A673 (cell line): ENCODE data around the gene PRR7. TPM values are rescaled to one million over a fixed set of nuclear protein-coding genes. Genes with fewer than 3 reads are reported as not detected.

ENCODE experiments used
- BruUV-seq: library from RNA; stranded (reverse); fragments of 400-500 nt; replicated peaks from 2 replicates; lab custom pipeline; 2021; lab: Mats Ljungman, UMichigan
- CTCF ChIA-PET: fragments of 300-600 bp; sonication (Branson Sonifier 250); formaldehyde crosslinking; loops from one replicate; lab custom pipeline; 2022; ENCODE audit warnings: antibody characterized with exemption; lab: Charles Lee
- POLR2A ChIA-PET: fragments of 300-600 bp; sonication (Branson Sonifier 250); formaldehyde crosslinking; loops from one replicate; lab custom pipeline; 2022; ENCODE audit warnings: antibody characterized with exemption; ENCODE audit not compliant: low non-redundant PET; lab: Charles Lee
- DNase-seq: peaks from one replicate; pipeline ENCODE4 v3.0.0-alpha.2; 2015; ENCODE audit warnings: low spot score
- H3K27ac ChIP-seq: fragments of 200-600 bp; sonication (generic); 2 replicates; pipeline ENCODE4 v1.5.1; 2016; ENCODE audit warnings: mixed run types, low read depth, mild to moderate bottlenecking, mixed read lengths, antibody characterized with exemption, low read length; ENCODE audit not compliant: poor library complexity, severe bottlenecking
- H3K27me3 ChIP-seq: fragments of 200-600 bp; sonication (generic); replicated peaks from 2 replicates; pipeline ENCODE4 v1.6.1; 2017; ENCODE audit warnings: mixed run types, low read depth, mild to moderate bottlenecking, mixed read lengths, antibody characterized with exemption, low read length; ENCODE audit not compliant: insufficient read depth, poor library complexity
- H3K36me3 ChIP-seq: fragments of 200-600 bp; sonication (generic); 2 replicates; pipeline ENCODE4 v1.6.1; 2016; ENCODE audit warnings: mixed run types, mild to moderate bottlenecking, mixed read lengths, antibody characterized with exemption, low read length; ENCODE audit not compliant: insufficient read depth, poor library complexity, severe bottlenecking
- H3K4me1 ChIP-seq: fragments of 200-600 bp; sonication (generic); 2 replicates; pipeline ENCODE4 v1.6.1; 2017; ENCODE audit warnings: mixed run types, mild to moderate bottlenecking, mixed read lengths, antibody characterized with exemption, low read length; ENCODE audit not compliant: insufficient read depth, poor library complexity, severe bottlenecking
- H3K4me3 ChIP-seq: fragments of 200-600 bp; sonication (generic); 2 replicates; pipeline ENCODE4 v1.5.1; 2016; ENCODE audit warnings: low read depth, mixed run types, mild to moderate bottlenecking, mixed read lengths, low read length; ENCODE audit not compliant: poor library complexity, severe bottlenecking
- H3K9me3 ChIP-seq: fragments of 200-600 bp; sonication (generic); 2 replicates; pipeline ENCODE4 v1.6.1; 2016; ENCODE audit warnings: mixed run types, low read depth, mild to moderate bottlenecking, mixed read lengths, antibody characterized with exemption, low read length; ENCODE audit not compliant: poor library complexity, severe bottlenecking
- EZH2 ChIP-seq: fragments of 200-600 bp; sonication (generic); IDR thresholded peaks from 2 replicates; pipeline ENCODE4 v1.6.1; 2017; ENCODE audit warnings: borderline replicate concordance, low read depth, mild to moderate bottlenecking, mixed read lengths, antibody characterized with exemption, low read length; ENCODE audit not compliant: poor library complexity, severe bottlenecking
- intact Hi-C: fragments of 100-400 bp; cut with micrococcal nuclease; formaldehyde crosslinking; loops from one replicate; pipeline ENCODE4 v1.10.0; 2022; ENCODE audit not compliant: unreplicated experiment
- total RNA-seq: library from RNA; stranded (reverse); gene quantifications from 2 replicates; pipeline ENCODE4 v1.2.3, GENCODE V29; 2021
- TF ChIP-seq, protein P1 (sequence below): fragments of 300-800, 200-600 bp; sonication (generic); conservative IDR thresholded peaks from 2 replicates; pipeline ENCODE4 v1.5.1; 2017; ENCODE audit warnings: low read depth, mild to moderate bottlenecking, antibody characterized with exemption, low read length, moderate library complexity, mixed read lengths

Gene PRR7
- total RNA-seq, 1 experiment from 2014 or later = 3.0 TPM

DNA sequence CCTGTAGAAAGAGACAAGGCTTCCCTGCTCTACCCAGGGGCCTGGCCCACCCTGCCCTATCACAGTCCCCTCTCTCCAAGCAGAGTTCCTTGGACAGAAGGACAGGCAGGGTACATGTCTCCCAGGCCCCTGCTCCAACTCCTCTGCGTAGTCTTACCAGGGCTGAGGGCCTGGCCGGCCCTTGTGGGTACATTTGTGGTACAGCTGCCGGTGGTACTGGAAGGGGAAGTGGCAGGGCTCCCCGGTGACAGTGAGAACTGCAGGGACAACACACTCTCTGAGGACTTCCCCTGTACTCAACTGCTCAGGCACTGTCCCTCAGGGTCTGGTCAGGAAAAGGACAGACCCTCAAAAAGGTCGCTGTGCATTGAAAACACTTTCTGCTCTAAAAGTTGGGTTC, 40.8 kb upstream of the PRR7 start:
- intact Hi-C loops = no loop called here
- no peaks in the 10 kb centered on the region for H3K36me3 ChIP-seq
- no peak for DNase-seq
- no TSS peak for BruUV-seq
- ChIA-PET CTCF (no interaction called here), POLR2A (no interaction called here)
- no peak overlapping the region for H3K4me3 ChIP-seq
- no peak overlapping the region for H3K27ac ChIP-seq
- TF ChIP-seq, protein P1, sequence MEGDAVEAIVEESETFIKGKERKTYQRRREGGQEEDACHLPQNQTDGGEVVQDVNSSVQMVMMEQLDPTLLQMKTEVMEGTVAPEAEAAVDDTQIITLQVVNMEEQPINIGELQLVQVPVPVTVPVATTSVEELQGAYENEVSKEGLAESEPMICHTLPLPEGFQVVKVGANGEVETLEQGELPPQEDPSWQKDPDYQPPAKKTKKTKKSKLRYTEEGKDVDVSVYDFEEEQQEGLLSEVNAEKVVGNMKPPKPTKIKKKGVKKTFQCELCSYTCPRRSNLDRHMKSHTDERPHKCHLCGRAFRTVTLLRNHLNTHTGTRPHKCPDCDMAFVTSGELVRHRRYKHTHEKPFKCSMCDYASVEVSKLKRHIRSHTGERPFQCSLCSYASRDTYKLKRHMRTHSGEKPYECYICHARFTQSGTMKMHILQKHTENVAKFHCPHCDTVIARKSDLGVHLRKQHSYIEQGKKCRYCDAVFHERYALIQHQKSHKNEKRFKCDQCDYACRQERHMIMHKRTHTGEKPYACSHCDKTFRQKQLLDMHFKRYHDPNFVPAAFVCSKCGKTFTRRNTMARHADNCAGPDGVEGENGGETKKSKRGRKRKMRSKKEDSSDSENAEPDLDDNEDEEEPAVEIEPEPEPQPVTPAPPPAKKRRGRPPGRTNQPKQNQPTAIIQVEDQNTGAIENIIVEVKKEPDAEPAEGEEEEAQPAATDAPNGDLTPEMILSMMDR = no peak
- H3K9me3 ChIP-seq = no peaks in the 10 kb centered on the region
- H3K27me3 ChIP-seq = peaks cover 32% of the 10 kb centered on the region
- peaks cover 18% of the 10 kb centered on the region for H3K4me1 ChIP-seq

DNA sequence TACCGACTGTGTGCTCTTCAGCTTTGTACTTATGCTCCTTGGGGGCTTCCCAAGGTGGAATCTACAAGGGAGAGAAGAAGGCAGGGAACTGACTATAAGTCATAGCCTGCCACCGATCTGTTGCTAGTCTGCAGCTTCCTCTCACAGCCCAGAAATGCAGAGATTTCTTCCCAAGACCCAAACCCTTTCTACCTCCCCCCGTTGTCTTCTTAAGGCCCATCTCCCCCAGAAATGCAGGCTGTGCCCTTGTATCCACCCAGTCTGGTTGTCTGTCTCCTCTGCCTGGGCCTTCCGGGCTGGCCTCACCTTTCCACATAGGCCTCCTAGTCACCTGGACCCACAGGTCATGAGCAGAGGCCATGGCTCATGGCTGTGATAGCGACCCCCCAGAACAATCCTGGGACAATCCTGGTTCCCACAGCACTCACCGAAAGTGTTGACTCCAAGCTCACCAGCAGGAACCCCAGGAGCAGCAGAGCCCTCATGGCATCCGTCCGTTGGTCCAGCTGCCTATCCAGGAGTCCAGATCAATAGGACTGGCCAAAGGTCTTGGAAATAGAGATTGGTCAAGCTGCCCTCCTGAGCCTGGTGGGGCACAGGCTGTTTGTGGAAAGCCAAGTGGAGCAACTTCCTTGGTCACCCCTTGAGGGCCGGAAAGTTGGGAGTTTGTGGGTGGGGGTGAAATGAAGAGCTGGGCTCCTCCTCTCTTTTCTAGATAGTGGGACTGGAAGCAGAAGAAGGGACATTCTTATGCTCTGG, 37.4 kb upstream of the PRR7 start, which contains the start of gene F12:
TSS of gene F12 (minus strand) at position 522 of the 759 bp plus-strand sequence. CDS start at position 485, 37 bp downstream.
- ChIA-PET CTCF (interaction anchor here (0.5 kb wide), 1 partner anchor 30 kb away, joined by 5 read pairs; no protein-coding TSS in a partner anchor), POLR2A (no interaction called here)
- peaks cover 3% of the 10 kb centered on the region for H3K4me1 ChIP-seq
- BruUV-seq = no TSS peak
- no peak for DNase-seq
- no peaks in the 10 kb centered on the region for H3K27me3 ChIP-seq
- H3K4me3 ChIP-seq = no peak within 1 kb of the TSS
- H3K36me3 ChIP-seq = no peaks in the 10 kb centered on the region
- TF ChIP-seq, protein P1 = no peak
- no peak for TF ChIP-seq EZH2
- H3K9me3 ChIP-seq = no peaks in the 10 kb centered on the region
- H3K27ac ChIP-seq = no peak within 1 kb of the TSS
- intact Hi-C loops = no loop called here

DNA sequence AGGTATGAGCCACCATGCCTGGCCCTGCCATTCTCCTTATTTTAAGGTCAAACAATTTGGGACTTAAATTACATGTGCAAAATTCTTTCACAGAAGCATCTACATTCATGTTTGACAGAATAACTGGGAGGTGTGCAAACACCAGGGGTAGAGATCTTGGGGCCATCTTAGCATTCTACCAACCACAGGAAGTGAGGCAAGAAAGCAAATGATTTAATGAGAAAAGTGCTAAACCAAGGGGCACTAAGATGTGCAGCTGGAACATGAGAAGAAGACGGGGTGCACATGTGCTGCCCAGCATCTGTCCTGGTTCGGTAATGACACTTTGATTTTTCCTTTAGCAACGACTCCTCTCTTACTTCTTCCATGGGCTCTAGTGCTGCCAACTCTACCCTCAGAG, 36.0 kb upstream of the PRR7 start:
- CTCF ChIA-PET = no interaction called here
- H3K4me3 ChIP-seq = no peak overlapping the region
- no peaks in the 10 kb centered on the region for H3K36me3 ChIP-seq
- no peaks in the 10 kb centered on the region for H3K9me3 ChIP-seq
- POLR2A ChIA-PET = no interaction called here
- no peaks in the 10 kb centered on the region for H3K4me1 ChIP-seq
- DNase-seq = no peak
- intact Hi-C loops = no loop called here
- H3K27me3 ChIP-seq = no peaks in the 10 kb centered on the region
- H3K27ac ChIP-seq = no peak overlapping the region
- TF ChIP-seq, protein P1 = no peak
- TF ChIP-seq EZH2 = no peak
- BruUV-seq = no TSS peak
